T1000 (cell line): ENCODE results near the gene ATAD3C.
A peak's percentile ranks its signal among the peaks of the same experiment; 100 is the strongest.
"Not testable (repeated sequence)": the region's sequence is repeated elsewhere in the genome, so short reads cannot be mapped to it uniquely, and the experiment has no call there.

Source experiments
- DNase-seq: peaks from one replicate; lab custom pipeline; 2025; ENCODE audit warnings: mixed read lengths; lab: John Stamatoyannopoulos, UW

The ATAD3C gene

GRCh38 chr1:1418464-1419362 is 30.8 kb upstream of the ATAD3C start:
- no peak for DNase-seq

GRCh38 chr1:1419363-1419812 is 30.1 kb upstream of the ATAD3C start:
- DNase-seq: no peak

- no peak for DNase-seq
Observed at GRCh38 chr1:1419813-1420653, 29.5 kb upstream of the ATAD3C start.

- no peak for DNase-seq
Observed at GRCh38 chr1:1420654-1421141, 28.8 kb upstream of the ATAD3C start.

- no peak for DNase-seq
Observed at GRCh38 chr1:1421147-1421906, 28.2 kb upstream of the ATAD3C start, which contains the start of gene ANKRD65. Gene ANKRD65 (minus strand): TSS chr1:1421276. CDS start chr1:1421005, 271 bp downstream.

GRCh38 chr1:1421907-1422464 is 27.5 kb upstream of the ATAD3C start:
- DNase-seq: no peak

GRCh38 chr1:1422465-1423244 is 26.8 kb upstream of the ATAD3C start:
- peak; percentile 20 for DNase-seq

- no peak for DNase-seq
Observed at GRCh38 chr1:1423245-1423597, 26.3 kb upstream of the ATAD3C start.

GRCh38 chr1:1424707-1425106 is 24.8 kb upstream of the ATAD3C start:
- DNase-seq: no peak

GRCh38 chr1:1425426-1425752 is 24.1 kb upstream of the ATAD3C start:
- DNase-seq: no peak

- DNase-seq: no peak
Observed at GRCh38 chr1:1425753-1426495, 23.6 kb upstream of the ATAD3C start.

- no peak for DNase-seq
Observed at GRCh38 chr1:1426496-1427105, 22.9 kb upstream of the ATAD3C start.

- DNase-seq: no peak
Observed at GRCh38 chr1:1427106-1427819, 22.2 kb upstream of the ATAD3C start.

- DNase-seq: no peak
Observed at GRCh38 chr1:1427820-1428148, 21.7 kb upstream of the ATAD3C start.

- no peak for DNase-seq
Observed at GRCh38 chr1:1428174-1428573, 21.3 kb upstream of the ATAD3C start.

GRCh38 chr1:1428967-1429366 is 20.5 kb upstream of the ATAD3C start:
- DNase-seq: not testable (repeated sequence)

- DNase-seq: no peak
Observed at GRCh38 chr1:1429671-1430073, 19.8 kb upstream of the ATAD3C start.

GRCh38 chr1:1430114-1430982 is 19.1 kb upstream of the ATAD3C start:
- DNase-seq: no peak
